Mesenchymal stem cell (in vitro differentiated cells and primary cell): Measurements from ENCODE around the gene CCL20. TPM values are rescaled to one million over a fixed set of nuclear protein-coding genes. Genes with fewer than 3 reads are reported as not detected.

ENCODE experiments used
- DNase-seq: peaks from one replicate; pipeline ENCODE4 v3.0.0-alpha.2; 2013
- H2AFZ ChIP-seq: one replicate; pipeline ENCODE4 v1.6.1; 2013; ENCODE audit warnings: low read depth, mild to moderate bottlenecking, control low read depth, inconsistent platforms, low read length, moderate library complexity
- H2AK5ac ChIP-seq: 2 replicates; pipeline ENCODE4 v1.6.1; 2013; ENCODE audit warnings: low read length, moderate library complexity, mild to moderate bottlenecking, inconsistent platforms; ENCODE audit not compliant: severe bottlenecking
- H2BK120ac ChIP-seq: one replicate; pipeline ENCODE4 v1.6.1; 2013; ENCODE audit warnings: low read depth, mild to moderate bottlenecking, inconsistent platforms, low read length, moderate library complexity
- H2BK12ac ChIP-seq, 2 experiments: one replicate each; pipeline ENCODE4 v1.6.1; 2013; ENCODE audit warnings: inconsistent platforms in 2 of 2, low read length in 2 of 2, mild to moderate bottlenecking in 2 of 2, moderate library complexity in 2 of 2, control low read depth in 1 of 2
- H2BK15ac ChIP-seq: one replicate; pipeline ENCODE4 v1.6.1; 2013; ENCODE audit warnings: mild to moderate bottlenecking, low read depth, inconsistent platforms; ENCODE audit not compliant: poor library complexity, severe bottlenecking
- H2BK5ac ChIP-seq: 2 replicates; pipeline ENCODE4 v1.6.1; 2013; ENCODE audit warnings: low read depth, mild to moderate bottlenecking, low read length, control low read depth, inconsistent platforms; ENCODE audit not compliant: poor library complexity, severe bottlenecking
- H3K14ac ChIP-seq, 2 experiments: one replicate each; pipeline ENCODE4 v1.6.1; 2013; ENCODE audit warnings: inconsistent platforms in 2 of 2, low read length in 2 of 2, control low read depth in 1 of 2, mild to moderate bottlenecking in 1 of 2, moderate library complexity in 1 of 2
- H3K18ac ChIP-seq, 2 experiments: one replicate each; pipeline ENCODE4 v1.6.1; 2013; ENCODE audit warnings: inconsistent platforms in 2 of 2, low read length in 2 of 2, control low read depth in 1 of 2, low read depth in 1 of 2, mild to moderate bottlenecking in 1 of 2
- H3K23ac ChIP-seq, 2 experiments: one replicate each; pipeline ENCODE4 v1.6.1; 2013; ENCODE audit warnings: inconsistent platforms in 2 of 2, low read length in 2 of 2, mild to moderate bottlenecking in 2 of 2, moderate library complexity in 2 of 2, control low read depth in 1 of 2
- H3K27ac ChIP-seq: 2 replicates; pipeline ENCODE4 v1.5.1; 2013; ENCODE audit warnings: mild to moderate bottlenecking, moderate library complexity, low read length, control low read depth, inconsistent platforms; ENCODE audit not compliant: poor library complexity, severe bottlenecking
- H3K27me3 ChIP-seq, 2 experiments: 2 replicates each; pipeline versions ENCODE4 v1.6.1 to v1.7.0; 2013; ENCODE audit warnings: low read length in 2 of 2, mild to moderate bottlenecking in 2 of 2, moderate library complexity in 2 of 2, control low read depth in 1 of 2, inconsistent platforms in 1 of 2; ENCODE audit not compliant: control insufficient read depth in 1 of 2, insufficient read depth in 1 of 2
- H3K36me3 ChIP-seq, 2 experiments: 2 replicates each; pipeline versions ENCODE4 v1.6.1 to v1.7.0; 2013; ENCODE audit warnings: low read length in 2 of 2, control low read depth in 1 of 2, inconsistent platforms in 1 of 2, low read depth in 1 of 2, mild to moderate bottlenecking in 1 of 2; ENCODE audit not compliant: insufficient read depth in 2 of 2, control insufficient read depth in 1 of 2
- H3K4ac ChIP-seq, 2 experiments: one replicate each; pipeline ENCODE4 v1.6.1; 2013; ENCODE audit warnings: inconsistent platforms in 2 of 2, low read length in 2 of 2, mild to moderate bottlenecking in 2 of 2, moderate library complexity in 2 of 2, control low read depth in 1 of 2, low read depth in 1 of 2
- H3K4me1 ChIP-seq: 2 replicates; pipeline ENCODE4 v1.6.1; 2013; ENCODE audit warnings: low read depth, low read length, control low read depth; ENCODE audit not compliant: control insufficient read depth, insufficient read depth
- H3K4me2 ChIP-seq: 2 replicates; pipeline ENCODE4 v1.6.1; 2013; ENCODE audit warnings: low read length, mild to moderate bottlenecking, inconsistent platforms; ENCODE audit not compliant: poor library complexity, severe bottlenecking
- H3K4me3 ChIP-seq, 2 experiments: 2 replicates each; pipeline versions ENCODE4 v1.5.1 to v1.7.0; 2013; ENCODE audit warnings: low read length in 2 of 2, mild to moderate bottlenecking in 2 of 2, control low read depth in 1 of 2, low read depth in 1 of 2; ENCODE audit not compliant: insufficient read depth in 1 of 2
- H3K79me1 ChIP-seq: replicated peaks from 2 replicates; pipeline ENCODE4 v1.6.1; 2013; ENCODE audit warnings: mild to moderate bottlenecking, control low read depth, low read length, inconsistent platforms; ENCODE audit not compliant: poor library complexity, severe bottlenecking
- H3K9ac ChIP-seq: 2 replicates; pipeline ENCODE4 v1.7.0; 2013; ENCODE audit warnings: mild to moderate bottlenecking, low read length, moderate library complexity
- H3K9me3 ChIP-seq: 2 replicates; pipeline ENCODE4 v1.7.0; 2013; ENCODE audit warnings: mild to moderate bottlenecking, low read length; ENCODE audit not compliant: control insufficient read depth
- H4K8ac ChIP-seq: one replicate; pipeline ENCODE4 v1.6.1; 2013; ENCODE audit warnings: inconsistent platforms, mild to moderate bottlenecking, low read length, moderate library complexity
- H4K91ac ChIP-seq: one replicate; pipeline ENCODE4 v1.6.1; 2013; ENCODE audit warnings: mild to moderate bottlenecking, low read length, inconsistent platforms
- WGBS: methylation state at CpG from one replicate; pipeline ENCODE4 v1.1.7; 2013; ENCODE audit warnings: mixed read lengths; 5-methylcytosine and 5-hydroxymethylcytosine counted together
- small RNA-seq: library from polyadenylated mRNA; stranded (forward); fragments of <200 nt; extraction: miRNeasy Mini kit (QIAGEN cat#:217004); gene quantifications from one replicate; pipeline ENCODE3, GENCODE V24; 2013; ENCODE audit warnings: low read depth

Gene CCL20

GRCh38 chr2:227864161-227864756 is 50.6 kb downstream of the CCL20 start:
- H2BK12ac ChIP-seq, result no peak overlapping the region
- H3K4me2 ChIP-seq, result no peak overlapping the region
- H3K4ac ChIP-seq, result no peak overlapping the region
- no peak overlapping the region for H4K8ac ChIP-seq
- H3K27ac ChIP-seq, result no peak overlapping the region
- H3K4me1 ChIP-seq, result peaks cover 10% of the 10 kb centered on the region
- no peak overlapping the region for H2BK120ac ChIP-seq
- no peak overlapping the region for H2AK5ac ChIP-seq
- no peak overlapping the region for H3K23ac ChIP-seq
- DNase-seq, result peak; percentile 32
- H3K14ac ChIP-seq, result no peak overlapping the region
- peak overlapping the region; percentile 53 for H3K9ac ChIP-seq
- no peak overlapping the region for H4K91ac ChIP-seq
- no peak overlapping the region for H2AFZ ChIP-seq
- H3K27me3 ChIP-seq, result no peaks in the 10 kb centered on the region
- H3K18ac ChIP-seq, result no peak overlapping the region
- 78% methylated on average over 9 of the region's 9 CpGs for WGBS
- H3K4me3 ChIP-seq, result peak overlapping the region in 1 of 2 experiments; percentile 72
- H2BK5ac ChIP-seq, result no peak overlapping the region
- no peaks in the 10 kb centered on the region for H3K36me3 ChIP-seq
- H2BK15ac ChIP-seq, result no peak overlapping the region
- no peaks in the 10 kb centered on the region for H3K79me1 ChIP-seq
- no peaks in the 10 kb centered on the region for H3K9me3 ChIP-seq

GRCh38 chr2:227865291-227865690 is 51.6 kb downstream of the CCL20 start:
- no peak overlapping the region for H3K27ac ChIP-seq
- 88% methylated on average over 4 of the region's 4 CpGs for WGBS
- no peak overlapping the region for H3K4ac ChIP-seq
- no peak overlapping the region for H3K9ac ChIP-seq
- H3K4me2 ChIP-seq, result no peak overlapping the region
- H3K18ac ChIP-seq, result no peak overlapping the region
- H3K9me3 ChIP-seq, result no peaks in the 10 kb centered on the region
- no peak overlapping the region for H2BK15ac ChIP-seq
- H3K4me1 ChIP-seq, result peaks cover 14% of the 10 kb centered on the region
- H3K14ac ChIP-seq, result no peak overlapping the region
- H2AK5ac ChIP-seq, result no peak overlapping the region
- H3K27me3 ChIP-seq, result no peaks in the 10 kb centered on the region
- no peak overlapping the region for H3K4me3 ChIP-seq
- H3K36me3 ChIP-seq, result no peaks in the 10 kb centered on the region
- no peak overlapping the region for H4K8ac ChIP-seq
- no peak overlapping the region for H2BK5ac ChIP-seq
- H2BK12ac ChIP-seq, result peak overlapping the region in 1 of 2 experiments; percentile 21
- H3K23ac ChIP-seq, result no peak overlapping the region
- no peak overlapping the region for H2BK120ac ChIP-seq
- no peak for DNase-seq
- H4K91ac ChIP-seq, result no peak overlapping the region
- no peak overlapping the region for H2AFZ ChIP-seq
- H3K79me1 ChIP-seq, result no peaks in the 10 kb centered on the region

Small RNA genes lying within 50 kb of the gene (small RNA-seq; reads per million reads assigned to genes)
- not detected for gene SNRPGP8
